ENCODE data around the gene ATP13A5.

- TF ChIP-seq EP300 (IDR thresholded peaks at IDR 0.05; ENCODE audit: borderline replicate concordance) (no peak), TAF1 (IDR thresholded peaks at IDR 0.05; ENCODE audit: low read depth) (no peak), REST (IDR thresholded peaks at IDR 0.05; ENCODE audit: low read depth) (no peak), FOXM1 (IDR thresholded peaks at IDR 0.05; ENCODE audit: borderline replicate concordance, low read depth) (0 out of 2 replicates have a peak, but pooled peaks have one; percentile 29), MAX (IDR thresholded peaks at IDR 0.05) (no peak), CREB1 (IDR thresholded peaks at IDR 0.05; ENCODE audit: low read depth) (no peak), USF1 (IDR thresholded peaks at IDR 0.05) (no peak), NFIC (IDR thresholded peaks at IDR 0.05) (no peak), YY1 (IDR thresholded peaks at IDR 0.05; ENCODE audit: low read depth) (no peak), RAD21 (IDR thresholded peaks at IDR 0.05; ENCODE audit: low read depth) (no peak), CEBPB (IDR thresholded peaks at IDR 0.05) (no peak)
Observed at GRCh38 chr3:193301433-193301832, 77.1 kb downstream of the ATP13A5 start.

Data from Ishikawa (cell line).